HFFc6 (cell line): ENCODE data around the gene VEGFB. TPM values are rescaled to one million over a fixed set of nuclear protein-coding genes. Genes with fewer than 3 reads are reported as not detected.
A peak's percentile ranks its signal among the peaks of the same experiment; 100 is the strongest.

Experiments used
- DNase-seq: peaks from one replicate; pipeline ENCODE4 v3.0.0-alpha.2; 2018
- H3K27ac Mint-ChIP-seq: 2 replicates; pipeline ENCODE4 v1.8.0; 2020; ENCODE audit warnings: mild to moderate bottlenecking, mixed read lengths
- H3K27me3 Mint-ChIP-seq: 2 replicates; pipeline ENCODE4 v1.8.0; 2021; ENCODE audit warnings: mild to moderate bottlenecking, moderate library complexity, mixed read lengths; ENCODE audit not compliant: insufficient read depth
- H3K36me3 Mint-ChIP-seq: 2 replicates; pipeline ENCODE4 v1.8.0; 2021; ENCODE audit warnings: low read depth, mixed read lengths
- H3K4me1 Mint-ChIP-seq: 2 replicates; pipeline ENCODE4 v1.8.0; 2020; ENCODE audit warnings: low read depth, mixed read lengths
- H3K4me3 Mint-ChIP-seq: 2 replicates; pipeline ENCODE4 v1.8.0; 2020; ENCODE audit warnings: mild to moderate bottlenecking, moderate library complexity, mixed read lengths
- H3K9me3 Mint-ChIP-seq: 2 replicates; pipeline ENCODE4 v1.8.0; 2020; ENCODE audit warnings: mild to moderate bottlenecking, mixed read lengths
- total RNA-seq, 6 experiments: library from RNA; stranded (reverse); fragmentation: NEBNext Ultra II Directional; extraction: Animal tissue kit (Norgen Biotek cat#: 25700); gene quantifications; 2 replicates in 1 of 6; 3 replicates in 5 of 6; pipeline ENCODE4 v1.2.3, GENCODE V29; 2021
- TF ChIP-seq, protein P1 (sequence below): fragments of 200-600 bp; sonication (generic); IDR thresholded peaks from 2 replicates; pipeline ENCODE4 v1.5.0; 2021; ENCODE audit warnings: antibody characterized with exemption, mild to moderate bottlenecking

The VEGFB gene
- total RNA-seq, 6 experiments from 2014 or later: 65.1 to 80.6 (median 71.2) TPM

DNA sequence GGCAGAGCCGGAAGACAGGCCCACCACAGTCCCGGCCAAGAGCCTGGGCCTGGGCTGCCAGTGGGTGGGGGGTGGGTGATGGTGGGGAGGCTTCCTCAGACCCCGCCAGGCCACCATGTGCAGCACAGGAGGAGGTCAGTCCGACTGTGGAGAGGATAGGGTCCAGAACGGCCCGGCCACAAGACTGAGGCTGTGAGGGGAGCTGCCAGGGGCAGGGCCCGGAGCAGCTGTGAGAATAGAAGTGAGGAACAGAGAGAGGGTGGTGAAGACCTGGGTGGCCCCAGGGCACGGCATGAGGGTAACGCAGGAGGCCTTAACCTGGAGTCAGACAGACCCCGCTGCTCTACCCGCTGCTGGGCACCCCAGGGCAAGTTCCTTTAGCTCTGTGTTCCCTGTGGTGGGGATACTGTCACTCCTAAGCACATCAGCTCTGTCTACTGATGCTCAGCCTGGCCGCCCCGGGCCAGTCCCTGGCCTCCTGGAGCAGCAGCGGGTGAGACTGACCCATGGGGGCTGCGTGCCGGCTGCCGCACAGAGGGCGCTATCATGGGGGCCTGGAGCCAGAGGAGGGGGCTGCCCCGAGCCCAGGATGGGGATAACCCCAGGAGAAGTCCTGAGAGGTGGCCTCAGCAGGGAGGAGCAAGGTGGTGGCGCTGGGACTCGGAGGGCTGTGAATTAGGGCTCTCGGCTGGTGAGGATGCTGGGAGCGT is 26.1 kb upstream of the VEGFB start:
- peaks cover 16% of the 10 kb centered on the region for H3K36me3 Mint-ChIP-seq
- peaks cover 2% of the 10 kb centered on the region for H3K27me3 Mint-ChIP-seq
- H3K9me3 Mint-ChIP-seq: no peaks in the 10 kb centered on the region
- H3K4me3 Mint-ChIP-seq: no peak overlapping the region; the same call in 1 of the 2 replicates
- no peak for DNase-seq
- H3K27ac Mint-ChIP-seq: peak overlapping the region; percentile 87
- TF ChIP-seq, protein P1, sequence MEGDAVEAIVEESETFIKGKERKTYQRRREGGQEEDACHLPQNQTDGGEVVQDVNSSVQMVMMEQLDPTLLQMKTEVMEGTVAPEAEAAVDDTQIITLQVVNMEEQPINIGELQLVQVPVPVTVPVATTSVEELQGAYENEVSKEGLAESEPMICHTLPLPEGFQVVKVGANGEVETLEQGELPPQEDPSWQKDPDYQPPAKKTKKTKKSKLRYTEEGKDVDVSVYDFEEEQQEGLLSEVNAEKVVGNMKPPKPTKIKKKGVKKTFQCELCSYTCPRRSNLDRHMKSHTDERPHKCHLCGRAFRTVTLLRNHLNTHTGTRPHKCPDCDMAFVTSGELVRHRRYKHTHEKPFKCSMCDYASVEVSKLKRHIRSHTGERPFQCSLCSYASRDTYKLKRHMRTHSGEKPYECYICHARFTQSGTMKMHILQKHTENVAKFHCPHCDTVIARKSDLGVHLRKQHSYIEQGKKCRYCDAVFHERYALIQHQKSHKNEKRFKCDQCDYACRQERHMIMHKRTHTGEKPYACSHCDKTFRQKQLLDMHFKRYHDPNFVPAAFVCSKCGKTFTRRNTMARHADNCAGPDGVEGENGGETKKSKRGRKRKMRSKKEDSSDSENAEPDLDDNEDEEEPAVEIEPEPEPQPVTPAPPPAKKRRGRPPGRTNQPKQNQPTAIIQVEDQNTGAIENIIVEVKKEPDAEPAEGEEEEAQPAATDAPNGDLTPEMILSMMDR: no peak
- H3K4me1 Mint-ChIP-seq: peaks cover 22% of the 10 kb centered on the region

DNA sequence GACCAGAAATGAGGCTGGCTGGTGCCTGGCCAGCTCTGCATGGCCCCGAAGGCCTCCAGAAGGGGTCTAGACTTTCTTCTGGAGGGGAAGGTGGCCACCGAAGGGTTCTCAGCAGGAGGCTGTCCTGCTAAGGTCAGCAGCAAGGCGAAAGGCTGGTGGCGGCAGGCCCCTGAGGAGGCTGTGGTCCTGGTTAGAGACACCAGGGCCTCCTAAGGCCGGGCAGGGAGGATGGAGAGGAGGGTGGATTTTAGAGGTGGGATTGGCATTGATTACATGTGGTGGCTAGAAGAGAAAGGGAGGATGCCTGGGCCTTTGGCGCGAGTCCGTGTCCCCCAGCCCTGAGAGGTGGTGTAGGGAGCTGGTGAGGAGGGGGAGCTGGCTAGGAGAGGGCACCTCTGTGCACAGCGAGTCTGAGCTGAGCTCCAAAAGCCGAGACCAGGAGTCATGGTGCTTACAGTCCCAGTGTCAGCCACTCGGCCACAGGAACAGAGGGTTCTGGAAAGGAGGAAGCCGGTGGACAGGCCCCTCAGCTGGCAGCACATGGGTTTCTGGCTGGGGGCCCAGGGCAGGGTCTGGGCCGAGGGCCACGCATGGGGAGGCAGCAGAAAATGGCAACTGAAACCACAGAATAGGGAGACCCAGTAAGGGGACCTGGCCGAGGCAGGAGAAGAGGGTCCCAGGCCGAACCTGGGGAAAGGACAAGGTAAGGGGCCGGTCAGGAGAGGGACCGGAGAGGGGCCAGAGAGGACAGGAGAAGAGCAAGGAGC is 25.4 kb upstream of the VEGFB start:
- Mint-ChIP-seq H3K27me3 (peaks cover 2% of the 10 kb centered on the region), H3K27ac (peak overlapping the region; percentile 38; the same call in 1 of the 2 replicates), H3K36me3 (peaks cover 9% of the 10 kb centered on the region), H3K4me3 (no peak overlapping the region), H3K9me3 (no peaks in the 10 kb centered on the region), H3K4me1 (peaks cover 20% of the 10 kb centered on the region)
- TF ChIP-seq, protein P1: no peak
- no peak for DNase-seq

DNA sequence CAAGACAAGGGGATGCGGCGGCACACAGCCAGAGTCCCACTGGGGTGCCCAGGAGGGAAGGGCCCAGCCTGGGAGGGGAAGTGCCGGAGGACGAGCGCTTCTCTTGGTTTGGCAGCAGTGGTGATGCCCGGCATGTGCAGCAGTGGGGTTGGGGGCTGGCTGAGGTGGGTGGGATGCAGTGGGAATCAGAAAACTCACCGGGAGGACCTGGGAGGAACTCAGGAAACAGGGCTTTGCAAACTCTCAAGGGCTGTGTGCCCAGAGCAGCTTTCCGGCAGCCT is 24.9 kb upstream of the VEGFB start:
- Mint-ChIP-seq H3K4me3 (no peak overlapping the region), H3K27me3 (peaks cover 2% of the 10 kb centered on the region), H3K9me3 (no peaks in the 10 kb centered on the region), H3K4me1 (peaks cover 17% of the 10 kb centered on the region), H3K36me3 (peaks cover 4% of the 10 kb centered on the region), H3K27ac (no peak overlapping the region)
- TF ChIP-seq, protein P1: no peak
- DNase-seq: no peak

DNA sequence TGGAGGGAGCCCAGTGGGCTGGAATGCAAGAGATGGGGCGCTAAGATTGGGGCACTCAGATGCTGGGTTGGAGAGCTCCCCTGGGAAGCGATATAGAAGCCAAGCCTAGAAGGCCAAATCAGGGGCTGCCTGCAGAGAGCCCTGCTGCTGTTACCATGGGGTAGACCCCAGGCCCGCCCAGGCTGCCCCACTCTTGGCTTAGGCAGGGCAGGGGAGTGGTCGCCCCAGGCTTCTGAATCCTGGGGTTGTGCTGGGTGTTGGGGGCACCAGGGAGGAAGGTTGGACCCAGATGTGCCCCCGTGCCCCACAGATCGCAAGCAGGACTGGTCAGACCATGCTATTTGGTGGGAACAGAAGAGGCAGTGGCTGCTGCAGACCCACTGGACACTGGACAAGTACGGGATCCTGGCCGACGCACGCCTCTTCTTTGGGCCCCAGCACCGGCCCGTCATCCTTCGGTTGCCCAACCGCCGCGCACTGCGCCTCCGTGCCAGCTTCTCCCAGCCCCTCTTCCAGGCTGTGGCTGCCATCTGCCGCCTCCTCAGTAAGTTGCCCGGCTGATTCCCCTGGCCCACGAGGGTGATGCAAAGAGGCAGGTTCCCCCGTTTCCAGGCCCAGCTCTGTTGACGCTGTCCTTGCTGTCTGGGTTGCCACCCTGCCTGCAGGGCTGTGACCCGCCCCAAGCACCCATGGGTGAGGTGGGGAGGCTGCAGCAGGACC is 23.9 kb upstream of the VEGFB start:
- no peaks in the 10 kb centered on the region for H3K9me3 Mint-ChIP-seq
- no peaks in the 10 kb centered on the region; the same call in none of the 2 replicates for H3K27me3 Mint-ChIP-seq
- no peak for DNase-seq
- TF ChIP-seq, protein P1: no peak
- H3K4me1 Mint-ChIP-seq: peaks cover 22% of the 10 kb centered on the region
- no peak overlapping the region for H3K4me3 Mint-ChIP-seq
- peaks cover 6% of the 10 kb centered on the region; the same call in 1 of the 2 replicates for H3K36me3 Mint-ChIP-seq
- H3K27ac Mint-ChIP-seq: no peak overlapping the region

DNA sequence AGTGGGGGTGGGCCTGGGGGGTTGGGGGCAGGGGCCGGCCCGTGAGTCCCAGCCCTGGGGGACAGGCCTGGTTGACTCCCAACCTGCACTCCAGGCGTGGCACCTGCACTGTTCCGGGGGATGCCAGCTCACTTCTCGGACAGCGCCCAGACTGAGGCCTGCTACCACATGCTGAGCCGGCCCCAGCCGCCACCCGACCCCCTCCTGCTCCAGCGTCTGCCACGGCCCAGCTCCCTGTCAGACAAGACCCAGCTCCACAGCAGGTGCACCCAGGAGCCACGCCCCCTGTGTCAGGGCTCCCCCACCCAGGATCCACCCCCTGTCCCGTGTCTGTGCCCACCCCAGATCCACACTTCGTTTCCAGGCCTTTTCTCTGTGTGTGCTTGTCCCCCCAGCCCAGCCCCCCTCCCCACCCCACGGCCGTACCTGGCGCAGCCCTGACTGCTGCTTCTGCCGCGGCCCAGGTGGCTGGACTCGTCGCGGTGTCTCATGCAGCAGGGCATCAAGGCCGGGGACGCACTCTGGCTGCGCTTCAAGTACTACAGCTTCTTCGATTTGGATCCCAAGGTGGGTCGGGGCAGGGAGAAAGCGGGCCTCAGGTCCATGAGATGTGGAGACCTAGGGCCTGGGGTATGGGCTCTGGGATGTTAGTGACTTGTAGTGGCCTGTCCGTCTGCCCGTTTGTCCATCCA is 23.1 kb upstream of the VEGFB start:
- H3K27ac Mint-ChIP-seq: no peak overlapping the region
- peaks cover 6% of the 10 kb centered on the region; the same call in 1 of the 2 replicates for H3K36me3 Mint-ChIP-seq
- TF ChIP-seq, protein P1: no peak
- no peaks in the 10 kb centered on the region; the same call in none of the 2 replicates for H3K27me3 Mint-ChIP-seq
- no peak overlapping the region for H3K4me3 Mint-ChIP-seq
- no peaks in the 10 kb centered on the region for H3K9me3 Mint-ChIP-seq
- DNase-seq: no peak
- peaks cover 25% of the 10 kb centered on the region for H3K4me1 Mint-ChIP-seq
